Spleen (tissue), 7 donors: Measurements from ENCODE around the gene COL6A3.

Source experiments
- CTCF ChIP-seq, 11 experiments: fragments of 200-600 bp in 7 of 11; fragments of 450-650 bp in 4 of 11; sonication (generic) in 4 of 11; IDR thresholded peaks in 8 of 11; conservative IDR thresholded peaks in 3 of 11; 1 replicate in 7 of 11; 2 replicates in 4 of 11; pipeline versions ENCODE4 v1.4.0 to v1.8.0; 2016 to 2021; ENCODE audit warnings: antibody characterized with exemption in 11 of 11, inconsistent platforms in 4 of 11, mild to moderate bottlenecking in 1 of 11
- POLR2A ChIP-seq, 3 donors: fragments of 450-650 bp; IDR thresholded peaks; one replicate each; pipeline ENCODE4 v1.5.1; 2017; ENCODE audit warnings: antibody characterized with exemption in 3 of 3, mild to moderate bottlenecking in 1 of 3
- donor health status: DM: no; HTN: no; CAD: no; lungs with moderate emphysema.
- donor health status: DM: no; HTN: no; CAD: no.
- donor health status: DM: no; HTN: no; CAD: no.

- no peak for TF ChIP-seq POLR2A (IDR thresholded peaks at IDR 0.05)
- no peak for TF ChIP-seq CTCF (IDR thresholded peaks at IDR 0.05 in 8 of 11, conservative IDR thresholded peaks at IDR 0.05 in 3 of 11)
These were observed 34.2 kb upstream of the COL6A3 start for GRCh38 chr2:237448171-237448570.
